ENCODE results near the gene MYL3.

DNA sequence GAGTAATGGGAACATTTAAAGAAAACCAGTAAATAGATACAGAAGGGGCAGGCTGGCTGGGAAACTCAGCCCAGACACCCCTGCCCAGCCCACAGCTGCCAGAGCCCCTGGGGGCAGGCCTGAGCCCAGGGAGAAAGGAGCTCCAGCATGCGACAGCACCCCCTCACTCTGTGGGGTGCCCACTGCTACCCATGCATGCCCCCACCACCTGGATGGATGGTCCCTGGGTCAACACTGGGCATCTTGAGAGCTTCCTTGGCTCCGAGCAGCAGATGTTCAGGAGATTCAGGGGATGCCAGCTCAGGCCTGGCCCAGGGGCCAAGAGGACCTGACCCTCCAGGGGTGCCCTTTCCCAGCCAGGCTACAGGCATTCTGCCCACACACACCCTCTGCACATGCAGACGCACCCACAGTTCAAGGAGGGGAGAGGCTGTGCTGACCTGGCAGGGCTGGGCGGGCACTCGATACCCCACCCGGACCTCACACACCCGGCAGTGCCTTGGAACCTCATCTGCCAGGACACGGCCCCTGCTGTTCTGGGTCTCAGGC lies 45.8 kb upstream of the MYL3 start:
- no peak for TF ChIP-seq JUNB (IDR thresholded peaks at IDR 0.05)
- TF ChIP-seq, protein P1, sequence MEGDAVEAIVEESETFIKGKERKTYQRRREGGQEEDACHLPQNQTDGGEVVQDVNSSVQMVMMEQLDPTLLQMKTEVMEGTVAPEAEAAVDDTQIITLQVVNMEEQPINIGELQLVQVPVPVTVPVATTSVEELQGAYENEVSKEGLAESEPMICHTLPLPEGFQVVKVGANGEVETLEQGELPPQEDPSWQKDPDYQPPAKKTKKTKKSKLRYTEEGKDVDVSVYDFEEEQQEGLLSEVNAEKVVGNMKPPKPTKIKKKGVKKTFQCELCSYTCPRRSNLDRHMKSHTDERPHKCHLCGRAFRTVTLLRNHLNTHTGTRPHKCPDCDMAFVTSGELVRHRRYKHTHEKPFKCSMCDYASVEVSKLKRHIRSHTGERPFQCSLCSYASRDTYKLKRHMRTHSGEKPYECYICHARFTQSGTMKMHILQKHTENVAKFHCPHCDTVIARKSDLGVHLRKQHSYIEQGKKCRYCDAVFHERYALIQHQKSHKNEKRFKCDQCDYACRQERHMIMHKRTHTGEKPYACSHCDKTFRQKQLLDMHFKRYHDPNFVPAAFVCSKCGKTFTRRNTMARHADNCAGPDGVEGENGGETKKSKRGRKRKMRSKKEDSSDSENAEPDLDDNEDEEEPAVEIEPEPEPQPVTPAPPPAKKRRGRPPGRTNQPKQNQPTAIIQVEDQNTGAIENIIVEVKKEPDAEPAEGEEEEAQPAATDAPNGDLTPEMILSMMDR (IDR thresholded peaks at IDR 0.05), result no peak
- no peak for TF ChIP-seq CEBPB (IDR thresholded peaks at IDR 0.05)
- TF ChIP-seq POLR2A (IDR thresholded peaks at IDR 0.05; ENCODE audit: low read length), result no peak
- TF ChIP-seq HDAC2 (IDR thresholded peaks at IDR 0.05), result no peak
- TF ChIP-seq, protein P2, sequence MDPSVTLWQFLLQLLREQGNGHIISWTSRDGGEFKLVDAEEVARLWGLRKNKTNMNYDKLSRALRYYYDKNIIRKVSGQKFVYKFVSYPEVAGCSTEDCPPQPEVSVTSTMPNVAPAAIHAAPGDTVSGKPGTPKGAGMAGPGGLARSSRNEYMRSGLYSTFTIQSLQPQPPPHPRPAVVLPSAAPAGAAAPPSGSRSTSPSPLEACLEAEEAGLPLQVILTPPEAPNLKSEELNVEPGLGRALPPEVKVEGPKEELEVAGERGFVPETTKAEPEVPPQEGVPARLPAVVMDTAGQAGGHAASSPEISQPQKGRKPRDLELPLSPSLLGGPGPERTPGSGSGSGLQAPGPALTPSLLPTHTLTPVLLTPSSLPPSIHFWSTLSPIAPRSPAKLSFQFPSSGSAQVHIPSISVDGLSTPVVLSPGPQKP (IDR thresholded peaks at IDR 0.05; ENCODE audit: low read depth, low read length), result no peak
- TF ChIP-seq JUN (IDR thresholded peaks at IDR 0.05), result no peak
- no peak for TF ChIP-seq MAZ (IDR thresholded peaks at IDR 0.05; ENCODE audit: borderline replicate concordance, low read depth, low read length)
- no peak for TF ChIP-seq PHF8 (IDR thresholded peaks at IDR 0.05; ENCODE audit: borderline replicate concordance, low read depth)
- TF ChIP-seq POLR2AphosphoS2 (conservative IDR thresholded peaks at IDR 0.05; ENCODE audit: low read length), result no peak; the same call in 1 of the 2 replicates

All from A549 (cell line).